ENCODE results near the gene TTC22.

Gene TTC22

GRCh38 chr1:54816130-54816529 is 15.0 kb upstream of the TTC22 start:
- H3K4me1 ChIP-seq (ENCODE audit: control insufficient read depth, low read depth, low read length): peaks cover 4% of the 10 kb centered on the region
- H3K4me3 ChIP-seq (ENCODE audit: low read length): no peak overlapping the region
- H3K36me3 ChIP-seq (ENCODE audit: control insufficient read depth, insufficient read depth, low read length): no peaks in the 10 kb centered on the region
- no CpG with 5 or more reads among the region's 6 CpGs for WGBS (ENCODE audit: extremely low coverage, insufficient coverage, low lambda C conversion rate)
- no peaks in the 10 kb centered on the region for H3K79me2 ChIP-seq (ENCODE audit: control insufficient read depth, insufficient read depth, low read length)
- no peak overlapping the region for H3K4me2 ChIP-seq (ENCODE audit: low read length)
- no peak overlapping the region for H4K5ac ChIP-seq (ENCODE audit: low read length)
- no peak overlapping the region for H3K18ac ChIP-seq (ENCODE audit: low read length)
- no peak overlapping the region for H4K8ac ChIP-seq (ENCODE audit: low read depth, low read length)
- H3K56ac ChIP-seq (ENCODE audit: low read length): no peak overlapping the region
- no peak overlapping the region for H3K4ac ChIP-seq (ENCODE audit: low read depth, low read length)
- H3K27ac ChIP-seq (ENCODE audit: low read depth, low read length): no peak overlapping the region
- DNase-seq: no peak
- no peak overlapping the region for H3K9ac ChIP-seq (ENCODE audit: low read length)
- no peak overlapping the region for H2BK120ac ChIP-seq (ENCODE audit: low read depth, low read length)
- no peak overlapping the region for H2BK15ac ChIP-seq (replicated peaks; ENCODE audit: low read depth)
- no peaks in the 10 kb centered on the region for H3K27me3 ChIP-seq (ENCODE audit: insufficient read depth, low read length, poor library complexity)
- no peaks in the 10 kb centered on the region for H3K79me1 ChIP-seq (ENCODE audit: low read length)
- no peak overlapping the region for H3K23ac ChIP-seq (ENCODE audit: low read length)
- H2BK5ac ChIP-seq (ENCODE audit: low read length): no peak overlapping the region
- no peak overlapping the region for H2AK5ac ChIP-seq (ENCODE audit: low read length)

- H4K8ac ChIP-seq (ENCODE audit: low read depth, low read length): no peak overlapping the region
Measured at GRCh38 chr1:54815086-54815876, 14.2 kb upstream of the TTC22 start.

GRCh38 chr1:54814571-54814970 is 13.4 kb upstream of the TTC22 start:
- Histone ChIP-seq H3K18ac (ENCODE audit: low read length) (no peak overlapping the region), H2BK120ac (ENCODE audit: low read depth, low read length) (no peak overlapping the region), H3K79me2 (ENCODE audit: control insufficient read depth, insufficient read depth, low read length) (no peaks in the 10 kb centered on the region), H2AK5ac (ENCODE audit: low read length) (peak overlapping the region; percentile 28), H2BK5ac (ENCODE audit: low read length) (no peak overlapping the region), H3K79me1 (ENCODE audit: low read length) (no peaks in the 10 kb centered on the region), H3K27ac (ENCODE audit: low read depth, low read length) (no peak overlapping the region), H3K9ac (ENCODE audit: low read length) (no peak overlapping the region), H3K4me3 (ENCODE audit: low read length) (no peak overlapping the region), H3K23ac (ENCODE audit: low read length) (no peak overlapping the region), H3K4me1 (ENCODE audit: control insufficient read depth, low read depth, low read length) (peaks cover 4% of the 10 kb centered on the region), H2BK15ac (replicated peaks; ENCODE audit: low read depth) (no peak overlapping the region), H3K56ac (ENCODE audit: low read length) (no peak overlapping the region), H3K4ac (ENCODE audit: low read depth, low read length) (no peak overlapping the region), H4K5ac (ENCODE audit: low read length) (no peak overlapping the region), H3K4me2 (ENCODE audit: low read length) (no peak overlapping the region), H4K8ac (ENCODE audit: low read depth, low read length) (no peak overlapping the region), H3K27me3 (ENCODE audit: insufficient read depth, low read length, poor library complexity) (no peaks in the 10 kb centered on the region), H3K36me3 (ENCODE audit: control insufficient read depth, insufficient read depth, low read length) (no peaks in the 10 kb centered on the region)
- DNase-seq: no peak
- no CpG with 5 or more reads among the region's 5 CpGs for WGBS (ENCODE audit: extremely low coverage, insufficient coverage, low lambda C conversion rate)

More at GRCh38 chr1:54815086-54815876, 14.2 kb upstream of the TTC22 start:
- Histone ChIP-seq H3K56ac (ENCODE audit: low read length) (no peak overlapping the region), H2BK5ac (ENCODE audit: low read length) (no peak overlapping the region), H2AK5ac (ENCODE audit: low read length) (no peak overlapping the region), H2BK15ac (replicated peaks; ENCODE audit: low read depth) (no peak overlapping the region), H3K79me1 (ENCODE audit: low read length) (no peaks in the 10 kb centered on the region), H3K4ac (ENCODE audit: low read depth, low read length) (no peak overlapping the region), H3K18ac (ENCODE audit: low read length) (no peak overlapping the region), H3K4me1 (ENCODE audit: control insufficient read depth, low read depth, low read length) (peaks cover 4% of the 10 kb centered on the region), H3K36me3 (ENCODE audit: control insufficient read depth, insufficient read depth, low read length) (no peaks in the 10 kb centered on the region), H4K5ac (ENCODE audit: low read length) (no peak overlapping the region), H3K4me3 (ENCODE audit: low read length) (no peak overlapping the region), H3K23ac (ENCODE audit: low read length) (no peak overlapping the region), H3K27me3 (ENCODE audit: insufficient read depth, low read length, poor library complexity) (no peaks in the 10 kb centered on the region), H3K9ac (ENCODE audit: low read length) (no peak overlapping the region), H2BK120ac (ENCODE audit: low read depth, low read length) (no peak overlapping the region), H3K4me2 (ENCODE audit: low read length) (no peak overlapping the region), H3K27ac (ENCODE audit: low read depth, low read length) (no peak overlapping the region), H3K79me2 (ENCODE audit: control insufficient read depth, insufficient read depth, low read length) (no peaks in the 10 kb centered on the region)
- no CpG with 5 or more reads among the region's 7 CpGs for WGBS (ENCODE audit: extremely low coverage, insufficient coverage, low lambda C conversion rate)
- no peak for DNase-seq

- Histone ChIP-seq H3K4ac (ENCODE audit: low read depth, low read length) (no peak overlapping the region), H2BK15ac (replicated peaks; ENCODE audit: low read depth) (no peak overlapping the region), H3K79me2 (ENCODE audit: control insufficient read depth, insufficient read depth, low read length) (no peaks in the 10 kb centered on the region), H3K18ac (ENCODE audit: low read length) (peak overlapping the region; percentile 22), H2AK5ac (ENCODE audit: low read length) (no peak overlapping the region), H3K27ac (ENCODE audit: low read depth, low read length) (no peak overlapping the region), H3K4me1 (ENCODE audit: control insufficient read depth, low read depth, low read length) (peaks cover 4% of the 10 kb centered on the region), H3K27me3 (ENCODE audit: insufficient read depth, low read length, poor library complexity) (no peaks in the 10 kb centered on the region), H4K8ac (ENCODE audit: low read depth, low read length) (no peak overlapping the region), H3K36me3 (ENCODE audit: control insufficient read depth, insufficient read depth, low read length) (no peaks in the 10 kb centered on the region), H3K4me2 (ENCODE audit: low read length) (no peak overlapping the region), H2BK5ac (ENCODE audit: low read length) (no peak overlapping the region), H3K56ac (ENCODE audit: low read length) (no peak overlapping the region), H4K5ac (ENCODE audit: low read length) (no peak overlapping the region), H3K79me1 (ENCODE audit: low read length) (no peaks in the 10 kb centered on the region), H3K9ac (ENCODE audit: low read length) (no peak overlapping the region), H2BK120ac (ENCODE audit: low read depth, low read length) (no peak overlapping the region), H3K4me3 (ENCODE audit: low read length) (no peak overlapping the region), H3K23ac (ENCODE audit: low read length) (no peak overlapping the region)
- DNase-seq: no peak
- no CpG with 5 or more reads among the region's 10 CpGs for WGBS (ENCODE audit: extremely low coverage, insufficient coverage, low lambda C conversion rate)
Measured at GRCh38 chr1:54814126-54814498, 13.0 kb upstream of the TTC22 start.

GRCh38 chr1:54813485-54814125 is 12.5 kb upstream of the TTC22 start:
- Histone ChIP-seq H3K18ac (ENCODE audit: low read length) (peak overlapping the region; percentile 22), H3K27me3 (ENCODE audit: insufficient read depth, low read length, poor library complexity) (no peaks in the 10 kb centered on the region), H3K79me2 (ENCODE audit: control insufficient read depth, insufficient read depth, low read length) (no peaks in the 10 kb centered on the region), H3K9ac (ENCODE audit: low read length) (no peak overlapping the region), H3K4me2 (ENCODE audit: low read length) (no peak overlapping the region), H3K56ac (ENCODE audit: low read length) (no peak overlapping the region), H3K27ac (ENCODE audit: low read depth, low read length) (no peak overlapping the region), H3K4ac (ENCODE audit: low read depth, low read length) (no peak overlapping the region), H3K23ac (ENCODE audit: low read length) (no peak overlapping the region), H2AK5ac (ENCODE audit: low read length) (no peak overlapping the region), H3K79me1 (ENCODE audit: low read length) (no peaks in the 10 kb centered on the region), H3K4me1 (ENCODE audit: control insufficient read depth, low read depth, low read length) (peaks cover 4% of the 10 kb centered on the region), H2BK5ac (ENCODE audit: low read length) (no peak overlapping the region), H2BK120ac (ENCODE audit: low read depth, low read length) (no peak overlapping the region), H3K36me3 (ENCODE audit: control insufficient read depth, insufficient read depth, low read length) (no peaks in the 10 kb centered on the region), H4K8ac (ENCODE audit: low read depth, low read length) (no peak overlapping the region), H4K5ac (ENCODE audit: low read length) (no peak overlapping the region), H3K4me3 (ENCODE audit: low read length) (no peak overlapping the region), H2BK15ac (replicated peaks; ENCODE audit: low read depth) (no peak overlapping the region)
- WGBS (ENCODE audit: extremely low coverage, insufficient coverage, low lambda C conversion rate): no CpG with 5 or more reads among the region's 13 CpGs
- peak; percentile 37 for DNase-seq

All from mesendoderm (in vitro differentiated cells).